ENCODE measurements around the gene RND2. TPM values are rescaled to one million over a fixed set of nuclear protein-coding genes. Genes with fewer than 3 reads are reported as not detected.

Gene RND2
- total and polyA plus RNA-seq, 8 donors, result 0.73 to 2.0 (median 1.7) TPM

DNA sequence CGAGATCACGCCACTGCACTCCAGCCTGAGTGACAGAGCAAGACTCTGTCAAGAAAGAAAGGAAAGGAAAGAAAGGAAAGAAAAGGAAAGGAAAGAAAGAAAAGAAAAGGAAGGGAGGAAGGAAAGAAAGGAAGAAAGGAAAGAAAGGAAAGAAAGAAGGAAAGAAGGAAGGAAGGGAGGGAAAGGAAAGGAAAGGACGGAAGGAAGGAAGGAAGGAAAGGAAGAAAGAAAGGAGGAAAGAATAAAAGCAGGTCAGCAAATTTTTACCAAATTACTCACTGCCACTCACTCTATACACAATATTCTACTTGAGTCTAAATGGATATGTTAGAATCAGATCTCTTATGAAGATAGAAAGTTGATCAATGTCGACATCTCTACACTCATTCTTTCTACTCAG, 49.8 kb downstream of the RND2 start:
- no peaks in the 10 kb centered on the region for H3K27me3 ChIP-seq
- peaks cover 0 to 5% of the 10 kb centered on the region in 2 donors for H3K36me3 ChIP-seq
- ATAC-seq (no peak), DNase-seq (no peak)
- H3K27ac ChIP-seq, result no peak overlapping the region
- intact Hi-C loops (cut with DNase I), result no loop called here
- H3K4me1 ChIP-seq, result no peaks in the 10 kb centered on the region
- TF ChIP-seq, protein P1, sequence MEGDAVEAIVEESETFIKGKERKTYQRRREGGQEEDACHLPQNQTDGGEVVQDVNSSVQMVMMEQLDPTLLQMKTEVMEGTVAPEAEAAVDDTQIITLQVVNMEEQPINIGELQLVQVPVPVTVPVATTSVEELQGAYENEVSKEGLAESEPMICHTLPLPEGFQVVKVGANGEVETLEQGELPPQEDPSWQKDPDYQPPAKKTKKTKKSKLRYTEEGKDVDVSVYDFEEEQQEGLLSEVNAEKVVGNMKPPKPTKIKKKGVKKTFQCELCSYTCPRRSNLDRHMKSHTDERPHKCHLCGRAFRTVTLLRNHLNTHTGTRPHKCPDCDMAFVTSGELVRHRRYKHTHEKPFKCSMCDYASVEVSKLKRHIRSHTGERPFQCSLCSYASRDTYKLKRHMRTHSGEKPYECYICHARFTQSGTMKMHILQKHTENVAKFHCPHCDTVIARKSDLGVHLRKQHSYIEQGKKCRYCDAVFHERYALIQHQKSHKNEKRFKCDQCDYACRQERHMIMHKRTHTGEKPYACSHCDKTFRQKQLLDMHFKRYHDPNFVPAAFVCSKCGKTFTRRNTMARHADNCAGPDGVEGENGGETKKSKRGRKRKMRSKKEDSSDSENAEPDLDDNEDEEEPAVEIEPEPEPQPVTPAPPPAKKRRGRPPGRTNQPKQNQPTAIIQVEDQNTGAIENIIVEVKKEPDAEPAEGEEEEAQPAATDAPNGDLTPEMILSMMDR (IDR thresholded peaks at IDR 0.05), result no peak
- H3K4me3 ChIP-seq, result no peak overlapping the region
- H3K9me3 ChIP-seq, result no peaks in the 10 kb centered on the region

DNA sequence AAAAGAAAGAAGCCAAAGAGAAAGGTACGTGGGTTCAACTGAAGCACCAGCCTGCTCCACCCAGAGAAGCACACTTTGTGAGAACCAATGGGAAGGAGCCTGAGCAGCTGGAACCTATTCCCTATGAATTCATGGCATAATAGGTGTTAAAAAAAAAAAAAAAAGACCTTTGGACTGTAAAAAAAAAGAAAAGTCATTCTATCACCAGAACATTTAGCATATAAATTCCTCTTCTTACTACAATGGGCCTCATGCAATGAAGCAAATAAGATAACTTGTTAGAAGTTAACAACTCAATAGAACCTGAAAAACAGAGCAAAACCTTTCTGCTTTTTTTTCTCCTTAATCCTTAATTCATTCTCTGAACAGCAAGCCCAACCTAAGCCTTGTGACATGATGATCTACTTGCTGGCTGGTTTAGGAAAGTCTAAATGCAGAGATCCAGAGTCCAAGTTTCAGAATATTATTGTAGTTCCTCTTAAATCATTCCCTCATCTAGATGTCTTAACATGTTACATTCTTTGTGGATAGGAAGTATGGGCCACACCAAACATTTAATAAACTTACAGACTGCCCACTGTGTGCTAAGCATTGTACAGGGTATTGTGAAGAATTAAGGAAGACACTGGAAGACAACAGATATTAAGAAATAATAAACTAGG, 54.7 kb downstream of the RND2 start:
- Histone ChIP-seq H3K4me1 (peaks cover 0 to 5% of the 10 kb centered on the region in 2 donors), H3K27me3 (no peaks in the 10 kb centered on the region), H3K36me3 (peaks cover 0 to 9% of the 10 kb centered on the region in 2 donors), H3K9me3 (no peaks in the 10 kb centered on the region), H3K27ac (no peak overlapping the region), H3K4me3 (no peak overlapping the region)
- intact Hi-C loops (cut with DNase I), result no loop called here
- TF ChIP-seq, protein P1 (IDR thresholded peaks at IDR 0.05), result no peak
- ATAC-seq (no peak), DNase-seq (no peak)

Other genes starting within 250 kb of the RND2 start
- gene WNK4, start 244.6 kb upstream of the RND2 start, total RNA-seq, result under 1 TPM in 1 of 2 donors, not detected in 1; 0.21 TPM
- gene WNK4, start 244.6 kb upstream of the RND2 start, polyA plus RNA-seq (ENCODE audit: insufficient read length in 6 of 6), result 1 to 10 TPM in 5 of 6 donors, under 1 TPM in 1; 0.60 to 2.5 (median 1.9) TPM
- 10 to 100 TPM; 59.1 to 83.1 TPM for gene COA3, start 226.5 kb upstream of the RND2 start, total RNA-seq
- gene COA3, start 226.5 kb upstream of the RND2 start, polyA plus RNA-seq (ENCODE audit: insufficient read length in 6 of 6), result 10 to 100 TPM; 87.2 to 96.2 (median 91.4) TPM
- 1 to 10 TPM in 1 of 2 donors, not detected in 1; 1.5 TPM for gene CNTD1, start 226.4 kb upstream of the RND2 start, total RNA-seq
- 1 to 10 TPM; 1.8 to 3.4 (median 2.6) TPM for gene CNTD1, start 226.4 kb upstream of the RND2 start, polyA plus RNA-seq (ENCODE audit: insufficient read length in 6 of 6)
- 10 to 100 TPM; 63.8 to 82.6 TPM for gene BECN1, start 200.9 kb upstream of the RND2 start, total RNA-seq
- 10 to 100 TPM; 65.0 to 77.0 (median 69.8) TPM for gene BECN1, start 200.9 kb upstream of the RND2 start, polyA plus RNA-seq (ENCODE audit: insufficient read length in 6 of 6)
- gene PSME3, start 191.8 kb upstream of the RND2 start, total RNA-seq, result 100 to 1,000 TPM in 1 of 2 donors, 10 to 100 TPM in 1; 95.7 to 131 TPM
- gene PSME3, start 191.8 kb upstream of the RND2 start, polyA plus RNA-seq (ENCODE audit: insufficient read length in 6 of 6), result 10 to 100 TPM; 66.2 to 92.9 (median 78.0) TPM
- gene AOC2, start 180.7 kb upstream of the RND2 start, total RNA-seq, result 1 to 10 TPM; 2.1 to 2.6 TPM
- gene AOC2, start 180.7 kb upstream of the RND2 start, polyA plus RNA-seq (ENCODE audit: insufficient read length in 6 of 6), result 1 to 10 TPM; 1.7 to 3.1 (median 2.7) TPM
- gene AOC3, start 174.0 kb upstream of the RND2 start, total RNA-seq, result 100 to 1,000 TPM in 1 of 2 donors, 10 to 100 TPM in 1; 56.6 to 155 TPM
- 100 to 1,000 TPM; 149 to 186 (median 159) TPM for gene AOC3, start 174.0 kb upstream of the RND2 start, polyA plus RNA-seq (ENCODE audit: insufficient read length in 6 of 6)
- gene G6PC1, start 124.4 kb upstream of the RND2 start, total RNA-seq, result not detected
- gene G6PC1, start 124.4 kb upstream of the RND2 start, polyA plus RNA-seq (ENCODE audit: insufficient read length in 6 of 6), result under 1 TPM in 3 of 6 donors, not detected in 3; 0.06 to 0.17 (median 0.10) TPM
- gene AARSD1, start 60.8 kb upstream of the RND2 start, total RNA-seq, result 10 to 100 TPM; 27.5 to 34.7 TPM
- 10 to 100 TPM; 66.9 to 91.8 (median 73.2) TPM for gene AARSD1, start 60.8 kb upstream of the RND2 start, polyA plus RNA-seq (ENCODE audit: insufficient read length in 6 of 6)
- under 1 TPM; 0.26 to 0.65 TPM for gene PTGES3L, start 45.2 kb upstream of the RND2 start, total RNA-seq
- gene PTGES3L, start 45.2 kb upstream of the RND2 start, polyA plus RNA-seq (ENCODE audit: insufficient read length in 6 of 6), result 1 to 10 TPM; 1.7 to 3.6 (median 2.3) TPM
- 10 to 100 TPM; 14.9 to 16.9 TPM for gene RUNDC1, start 44.7 kb upstream of the RND2 start, total RNA-seq
- gene RUNDC1, start 44.7 kb upstream of the RND2 start, polyA plus RNA-seq (ENCODE audit: insufficient read length in 6 of 6), result 10 to 100 TPM; 10.3 to 13.4 (median 12.1) TPM
- gene RPL27, start 26.8 kb upstream of the RND2 start, total RNA-seq, result 100 to 1,000 TPM; 842 to 909 TPM
- gene RPL27, start 26.8 kb upstream of the RND2 start, polyA plus RNA-seq (ENCODE audit: insufficient read length in 6 of 6), result 1,000 to 10,000 TPM; 1,562 to 1,820 (median 1,675) TPM
- gene IFI35, start 18.4 kb upstream of the RND2 start, total RNA-seq, result 10 to 100 TPM; 39.0 to 41.5 TPM
- gene IFI35, start 18.4 kb upstream of the RND2 start, polyA plus RNA-seq (ENCODE audit: insufficient read length in 6 of 6), result 10 to 100 TPM; 17.5 to 20.7 (median 18.5) TPM
- 100 to 1,000 TPM; 228 to 257 TPM for gene VAT1, start 2.8 kb upstream of the RND2 start, total RNA-seq
- 100 to 1,000 TPM; 116 to 154 (median 130) TPM for gene VAT1, start 2.8 kb upstream of the RND2 start, polyA plus RNA-seq (ENCODE audit: insufficient read length in 6 of 6)
- 10 to 100 TPM; 10.3 to 17.7 TPM for gene BRCA1, start 100.1 kb downstream of the RND2 start, total RNA-seq
- 10 to 100 TPM; 13.4 to 24.4 (median 19.2) TPM for gene BRCA1, start 100.1 kb downstream of the RND2 start, polyA plus RNA-seq (ENCODE audit: insufficient read length in 6 of 6)
- gene NBR1, start 146.0 kb downstream of the RND2 start, total RNA-seq, result 10 to 100 TPM; 62.4 to 78.2 TPM
- gene NBR1, start 146.0 kb downstream of the RND2 start, polyA plus RNA-seq (ENCODE audit: insufficient read length in 6 of 6), result 100 to 1,000 TPM in 5 of 6 donors, 10 to 100 TPM in 1; 95.5 to 125 (median 111) TPM
- 10 to 100 TPM; 14.4 to 26.8 TPM for gene TMEM106A, start 186.6 kb downstream of the RND2 start, total RNA-seq
- 10 to 100 TPM; 10.6 to 16.9 (median 11.2) TPM for gene TMEM106A, start 186.6 kb downstream of the RND2 start, polyA plus RNA-seq (ENCODE audit: insufficient read length in 6 of 6)
- under 1 TPM in 1 of 2 donors, not detected in 1; 0.37 TPM for gene CCDC200, start 203.4 kb downstream of the RND2 start, total RNA-seq
- gene CCDC200, start 203.4 kb downstream of the RND2 start, polyA plus RNA-seq (ENCODE audit: insufficient read length in 6 of 6), result 10 to 100 TPM; 15.1 to 23.6 (median 18.5) TPM
- gene RNU2-1, start 208.7 kb downstream of the RND2 start, total RNA-seq, result 1,000 to 10,000 TPM; 5,610 to 6,821 TPM
- 1 to 10 TPM in 5 of 6 donors, not detected in 1; 1.2 to 2.9 (median 1.4) TPM for gene RNU2-1, start 208.7 kb downstream of the RND2 start, polyA plus RNA-seq (ENCODE audit: insufficient read length in 6 of 6)